Measurements from ENCODE around the gene CAMTA2.

Gene CAMTA2

DNA sequence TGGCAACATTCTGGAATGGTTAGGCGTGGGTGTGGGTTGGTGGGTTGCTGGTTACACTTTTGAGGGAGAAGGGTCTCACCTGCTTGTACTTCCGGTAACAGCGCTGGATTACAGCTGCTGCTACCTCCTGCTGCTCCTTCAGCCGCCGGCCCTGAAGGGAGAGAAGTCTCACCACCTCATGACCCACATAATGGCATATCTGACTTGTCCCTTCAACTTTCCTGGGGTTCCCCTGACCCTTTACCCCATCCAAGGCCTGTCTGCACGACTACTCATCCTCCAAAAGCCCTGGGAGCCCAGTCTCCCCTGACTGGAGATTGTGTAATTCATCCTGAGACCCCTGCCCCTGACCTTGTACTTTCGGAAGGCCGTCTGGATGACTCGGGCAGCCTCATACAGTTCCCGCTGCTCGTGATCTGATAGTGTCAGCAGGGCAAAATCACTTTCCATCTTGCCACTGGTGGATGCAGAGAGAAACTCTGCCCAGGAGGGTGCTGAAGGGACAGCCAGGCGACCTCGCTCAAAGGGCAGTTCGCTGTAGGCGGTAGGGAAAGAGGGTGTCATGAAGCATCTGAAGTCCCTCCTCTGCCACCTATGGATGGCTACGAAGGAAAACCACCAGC is 17.8 kb downstream of the CAMTA2 start:
- no peak; the same call in 1 of the 2 replicates for TF ChIP-seq POLR2AphosphoS5 (IDR thresholded peaks at IDR 0.05; ENCODE audit: low read depth, low read length)
- TF ChIP-seq, protein P1, sequence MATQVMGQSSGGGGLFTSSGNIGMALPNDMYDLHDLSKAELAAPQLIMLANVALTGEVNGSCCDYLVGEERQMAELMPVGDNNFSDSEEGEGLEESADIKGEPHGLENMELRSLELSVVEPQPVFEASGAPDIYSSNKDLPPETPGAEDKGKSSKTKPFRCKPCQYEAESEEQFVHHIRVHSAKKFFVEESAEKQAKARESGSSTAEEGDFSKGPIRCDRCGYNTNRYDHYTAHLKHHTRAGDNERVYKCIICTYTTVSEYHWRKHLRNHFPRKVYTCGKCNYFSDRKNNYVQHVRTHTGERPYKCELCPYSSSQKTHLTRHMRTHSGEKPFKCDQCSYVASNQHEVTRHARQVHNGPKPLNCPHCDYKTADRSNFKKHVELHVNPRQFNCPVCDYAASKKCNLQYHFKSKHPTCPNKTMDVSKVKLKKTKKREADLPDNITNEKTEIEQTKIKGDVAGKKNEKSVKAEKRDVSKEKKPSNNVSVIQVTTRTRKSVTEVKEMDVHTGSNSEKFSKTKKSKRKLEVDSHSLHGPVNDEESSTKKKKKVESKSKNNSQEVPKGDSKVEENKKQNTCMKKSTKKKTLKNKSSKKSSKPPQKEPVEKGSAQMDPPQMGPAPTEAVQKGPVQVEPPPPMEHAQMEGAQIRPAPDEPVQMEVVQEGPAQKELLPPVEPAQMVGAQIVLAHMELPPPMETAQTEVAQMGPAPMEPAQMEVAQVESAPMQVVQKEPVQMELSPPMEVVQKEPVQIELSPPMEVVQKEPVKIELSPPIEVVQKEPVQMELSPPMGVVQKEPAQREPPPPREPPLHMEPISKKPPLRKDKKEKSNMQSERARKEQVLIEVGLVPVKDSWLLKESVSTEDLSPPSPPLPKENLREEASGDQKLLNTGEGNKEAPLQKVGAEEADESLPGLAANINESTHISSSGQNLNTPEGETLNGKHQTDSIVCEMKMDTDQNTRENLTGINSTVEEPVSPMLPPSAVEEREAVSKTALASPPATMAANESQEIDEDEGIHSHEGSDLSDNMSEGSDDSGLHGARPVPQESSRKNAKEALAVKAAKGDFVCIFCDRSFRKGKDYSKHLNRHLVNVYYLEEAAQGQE (IDR thresholded peaks at IDR 0.05; ENCODE audit: insufficient read depth in 1 of 2, low read depth in 2 of 2, low read length in 2 of 2): peak in 1 of 2 experiments; percentile 33; a peak in 1 of 4 replicates

DNA sequence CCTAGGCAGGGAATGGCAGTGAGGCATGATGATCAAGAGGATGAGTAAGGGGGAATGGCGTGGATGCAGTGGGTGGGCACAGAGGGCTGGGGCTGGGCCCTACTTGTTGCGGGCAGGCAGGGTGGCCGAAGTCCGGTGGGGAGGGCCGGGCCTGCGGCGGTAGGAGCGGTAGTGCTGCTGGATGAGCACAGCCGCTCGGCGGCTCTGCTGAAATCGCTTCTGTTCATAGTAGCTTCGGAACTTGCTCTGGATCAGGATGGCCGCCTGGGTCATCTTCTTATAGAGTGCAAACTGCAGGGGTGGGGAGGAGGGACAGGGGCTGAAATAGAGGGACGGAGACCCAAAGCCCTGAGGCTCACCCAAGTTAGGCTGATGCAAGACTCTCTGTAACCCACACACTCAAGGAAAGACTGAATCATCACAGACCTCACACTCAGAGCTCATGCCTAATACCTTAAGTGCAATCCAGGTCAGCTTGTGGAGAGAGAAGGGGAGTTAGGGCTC is 18.4 kb downstream of the CAMTA2 start:
- TF ChIP-seq SIN3A (IDR thresholded peaks at IDR 0.05; ENCODE audit: borderline replicate concordance, insufficient read depth, low read length) (no peak), FOXP2 (optimal IDR thresholded peaks at IDR 0.05; ENCODE audit: borderline replicate concordance, extremely low read depth, extremely low read length, insufficient read depth) (no peak), POLR2AphosphoS5 (IDR thresholded peaks at IDR 0.05; ENCODE audit: low read depth, low read length) (peak; percentile 63), TAF1 (IDR thresholded peaks at IDR 0.05; ENCODE audit: borderline replicate concordance, insufficient read depth, low read length) (peak; percentile 34; the same call in 1 of the 2 replicates)
- TF ChIP-seq, protein P1 (IDR thresholded peaks at IDR 0.05; ENCODE audit: insufficient read depth in 1 of 2, low read depth in 2 of 2, low read length in 2 of 2): no peak

DNA sequence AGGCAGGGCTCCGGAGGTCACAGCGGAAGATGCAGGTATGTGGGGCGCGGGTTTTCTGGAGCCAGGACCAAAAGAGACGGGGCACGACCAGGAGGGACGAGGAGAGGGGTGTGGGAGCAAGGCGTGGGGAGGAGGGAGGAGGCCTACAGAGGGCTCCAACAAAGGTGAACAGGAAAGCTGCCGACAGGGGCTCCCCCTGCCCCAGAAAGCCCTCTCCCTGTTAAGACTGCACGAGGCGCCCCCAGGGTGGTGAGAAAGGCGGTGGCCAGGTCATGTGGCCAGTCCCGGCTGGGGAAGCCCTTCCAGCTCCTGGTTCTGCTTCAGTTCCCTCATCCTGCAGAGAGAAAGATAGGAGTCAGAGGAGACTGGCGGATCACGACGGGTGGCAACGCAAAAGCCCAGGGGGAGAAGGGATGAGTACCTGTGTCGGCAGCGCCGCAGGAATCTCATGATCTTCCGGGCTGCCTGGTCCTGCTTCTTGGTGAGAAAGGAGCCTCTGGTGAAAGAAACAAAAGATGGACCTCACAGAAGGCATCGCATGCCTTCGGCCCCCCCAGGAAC is 18.9 kb downstream of the CAMTA2 start:
- TF ChIP-seq, protein P1 (IDR thresholded peaks at IDR 0.05; ENCODE audit: insufficient read depth in 1 of 2, low read depth in 2 of 2, low read length in 2 of 2): no peak

DNA sequence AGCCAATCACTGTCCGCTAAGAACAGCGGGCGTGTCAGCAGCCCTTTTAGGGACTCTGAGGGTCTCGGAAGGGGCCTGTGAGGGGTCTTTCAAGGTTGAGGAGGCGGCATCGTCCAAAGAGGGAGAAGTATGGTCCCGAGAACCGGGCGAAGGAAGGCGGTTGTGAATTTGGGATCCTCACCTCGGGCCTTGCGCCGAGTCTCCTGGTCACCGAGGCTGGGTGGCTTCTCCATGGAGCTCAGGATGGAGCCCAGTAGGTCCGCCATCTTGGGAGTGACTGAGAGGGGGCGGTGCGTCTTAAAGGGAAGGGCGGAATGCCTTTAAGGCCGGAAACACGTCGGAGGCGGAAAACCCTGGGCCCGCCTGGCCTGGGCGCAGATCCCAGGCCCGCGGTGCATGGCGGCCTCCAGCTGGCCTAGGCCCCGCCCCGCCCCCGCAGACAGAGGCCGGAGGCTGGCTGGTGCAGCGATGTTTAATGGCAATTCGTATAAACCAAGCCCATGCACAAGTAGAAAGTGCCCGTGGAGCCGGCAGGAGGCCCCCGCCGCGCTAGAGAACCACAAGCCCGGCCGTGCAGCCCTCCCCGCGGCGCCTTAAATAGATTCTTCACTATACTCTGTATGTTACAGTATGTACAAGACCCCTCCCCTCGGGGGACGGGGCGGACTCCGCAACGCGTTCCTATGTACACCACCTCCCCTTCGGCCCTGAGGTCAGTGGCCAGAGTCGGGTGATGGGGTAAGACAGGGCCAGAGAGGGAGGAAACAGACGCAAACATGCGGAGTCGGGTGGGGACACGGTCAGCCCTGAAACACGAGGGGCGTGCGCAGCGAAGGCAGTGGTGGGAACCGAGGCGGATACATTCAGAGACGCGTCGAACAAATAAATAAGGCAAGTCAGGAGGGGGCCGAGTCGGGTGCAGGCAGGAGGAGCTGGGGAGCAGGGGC is 19.7 kb downstream of the CAMTA2 start, which contains the start of gene SPAG7:
SPAG7 (minus strand) TSS at position 279 of the 947 bp plus-strand sequence; CDS start at position 266, 13 bp downstream.
- TF ChIP-seq SIN3A (IDR thresholded peaks at IDR 0.05; ENCODE audit: borderline replicate concordance, insufficient read depth, low read length) (peak; percentile 88; the same call in 1 of the 2 replicates), POLR2AphosphoS5 (IDR thresholded peaks at IDR 0.05; ENCODE audit: low read depth, low read length) (peak; percentile 78), TAF1 (IDR thresholded peaks at IDR 0.05; ENCODE audit: borderline replicate concordance, insufficient read depth, low read length) (peak; percentile 96), FOXP2 (optimal IDR thresholded peaks at IDR 0.05; ENCODE audit: borderline replicate concordance, extremely low read depth, extremely low read length, insufficient read depth) (peak; percentile 86)
- TF ChIP-seq, protein P1 (IDR thresholded peaks at IDR 0.05; ENCODE audit: insufficient read depth in 1 of 2, low read depth in 2 of 2, low read length in 2 of 2): no peak
